ENCODE measurements around the gene APOL5.
"Not testable (repeated sequence)": the region's sequence is repeated elsewhere in the genome, so short reads cannot be mapped to it uniquely, and the experiment has no call there.

Gene APOL5

GRCh38 chr22:35712672-35713071 is 5.0 kb upstream of the APOL5 start:
- no peak for DNase-seq

GRCh38 chr22:35719212-35719875 is 1.7 kb downstream of the APOL5 start:
- no peak for DNase-seq

- DNase-seq, result no peak
Measured at GRCh38 chr22:35721960-35722359, 4.3 kb downstream of the APOL5 start.

- no peak for DNase-seq
Measured at GRCh38 chr22:35725521-35725920, 7.8 kb downstream of the APOL5 start.

- DNase-seq, result no peak
Measured at GRCh38 chr22:35726398-35726797, 8.7 kb downstream of the APOL5 start.

- no peak for DNase-seq
Measured at GRCh38 chr22:35726933-35727332, 9.3 kb downstream of the APOL5 start.

GRCh38 chr22:35727436-35727835 is 9.8 kb downstream of the APOL5 start:
- no peak for DNase-seq

GRCh38 chr22:35728639-35729308 is 11.1 kb downstream of the APOL5 start:
- DNase-seq, result no peak

- DNase-seq, result no peak
Measured at GRCh38 chr22:35729309-35729698, 11.6 kb downstream of the APOL5 start.

- no peak for DNase-seq
Measured at GRCh38 chr22:35731321-35731720, 13.6 kb downstream of the APOL5 start.

GRCh38 chr22:35732116-35732515 is 14.4 kb downstream of the APOL5 start:
- DNase-seq, result no peak

GRCh38 chr22:35733036-35733435 is 15.4 kb downstream of the APOL5 start:
- DNase-seq, result no peak

- DNase-seq, result no peak
Measured at GRCh38 chr22:35733791-35734516, 16.3 kb downstream of the APOL5 start.

GRCh38 chr22:35734517-35734827 is 16.8 kb downstream of the APOL5 start:
- no peak for DNase-seq

- no peak for DNase-seq
Measured at GRCh38 chr22:35735542-35735941, 17.9 kb downstream of the APOL5 start.

GRCh38 chr22:35736166-35736565 is 18.5 kb downstream of the APOL5 start:
- DNase-seq, result no peak

GRCh38 chr22:35736701-35737100 is 19.0 kb downstream of the APOL5 start:
- no peak for DNase-seq

- not testable (repeated sequence) for DNase-seq
Measured at GRCh38 chr22:35737886-35738285, 20.2 kb downstream of the APOL5 start.

GRCh38 chr22:35739076-35739930 is 21.6 kb downstream of the APOL5 start:
- DNase-seq, result peak; percentile 14

GRCh38 chr22:35739931-35740380 is 22.3 kb downstream of the APOL5 start:
- no peak for DNase-seq

- no peak for DNase-seq
Measured at GRCh38 chr22:35740616-35741015, 22.9 kb downstream of the APOL5 start.

GRCh38 chr22:35742342-35743100 is 24.8 kb downstream of the APOL5 start:
- no peak for DNase-seq

Measured in CD4-positive, alpha-beta T cell treated with Interleukin-21 for 1 hour (primary cell).